GM21528 (cell line): ENCODE results near the gene ARHGAP33.

Experiments used
- ATAC-seq: cut with Tn5 transposase; IDR thresholded peaks from one replicate; pipeline ENCODE4 v1.9.1; 2021; ENCODE audit warnings: mild to moderate bottlenecking, moderate library complexity; ENCODE audit not compliant: unreplicated experiment, low FRiP score

The ARHGAP33 gene

GRCh38 chr19:35775298-35776101 is at the start of gene ARHGAP33:
TSS of gene ARHGAP33 (plus strand) at chr19:35775564. CDS start at chr19:35775659, 95 bp downstream.
- peak; percentile 90 for ATAC-seq

- no peak for ATAC-seq
These were observed 48.1 kb upstream of the ARHGAP33 start for GRCh38 chr19:35727053-35727955.

GRCh38 chr19:35727956-35728706 is 47.2 kb upstream of the ARHGAP33 start:
- no peak for ATAC-seq

GRCh38 chr19:35729021-35729420 is 46.3 kb upstream of the ARHGAP33 start:
- no peak for ATAC-seq

GRCh38 chr19:35729763-35730162 is 45.6 kb upstream of the ARHGAP33 start:
- ATAC-seq: no peak

- no peak for ATAC-seq
These were observed 45.0 kb upstream of the ARHGAP33 start for GRCh38 chr19:35730326-35730725.

- ATAC-seq: no peak
These were observed 44.0 kb upstream of the ARHGAP33 start for GRCh38 chr19:35731353-35731752.

- no peak for ATAC-seq
These were observed 43.5 kb upstream of the ARHGAP33 start for GRCh38 chr19:35731779-35732405.

GRCh38 chr19:35732540-35733179 is 42.7 kb upstream of the ARHGAP33 start:
- ATAC-seq: no peak

GRCh38 chr19:35733180-35734125 is 41.9 kb upstream of the ARHGAP33 start:
- ATAC-seq: no peak

- no peak for ATAC-seq
These were observed 41.1 kb upstream of the ARHGAP33 start for GRCh38 chr19:35734273-35734672.

GRCh38 chr19:35734889-35735288 is 40.5 kb upstream of the ARHGAP33 start:
- no peak for ATAC-seq

GRCh38 chr19:35736913-35737886 is 38.2 kb upstream of the ARHGAP33 start:
- ATAC-seq: no peak

GRCh38 chr19:35738021-35738886 is 37.1 kb upstream of the ARHGAP33 start:
- ATAC-seq: no peak

- ATAC-seq: no peak
These were observed 36.5 kb upstream of the ARHGAP33 start for GRCh38 chr19:35738887-35739229.

- ATAC-seq: no peak
These were observed 35.9 kb upstream of the ARHGAP33 start for GRCh38 chr19:35739275-35740107.
